Neural progenitor cell (in vitro differentiated cells): ENCODE results near the gene HSPA1B. TPM values are rescaled to one million over a fixed set of nuclear protein-coding genes. Genes with fewer than 3 reads are reported as not detected.
"Not testable (repeated sequence)": the region's sequence is repeated elsewhere in the genome, so short reads cannot be mapped to it uniquely, and the experiment has no call there.

ENCODE experiments used
- DNase-seq: peaks from one replicate; pipeline ENCODE4 v3.0.0-alpha.2; 2016; ENCODE audit warnings: low spot score
- H2AFZ ChIP-seq: fragments of 200-600 bp; sonication (generic); replicated peaks from 2 replicates; pipeline ENCODE4 v1.6.1; 2016; ENCODE audit warnings: antibody characterized with exemption
- H3F3A ChIP-seq: fragments of 200-600 bp; sonication (generic); 2 replicates; pipeline ENCODE4 v1.6.1; 2016; ENCODE audit warnings: antibody characterized with exemption, low read depth
- H3K27ac ChIP-seq: fragments of 200-600 bp; sonication (generic); 2 replicates; pipeline ENCODE4 v1.5.1; 2016; ENCODE audit warnings: mild to moderate bottlenecking
- H3K27me3 ChIP-seq: fragments of 200-600 bp; sonication (generic); 2 replicates; pipeline ENCODE4 v1.6.1; 2016; ENCODE audit warnings: mild to moderate bottlenecking, moderate library complexity
- H3K36me3 ChIP-seq: fragments of 200-600 bp; sonication (generic); 2 replicates; pipeline ENCODE4 v1.5.1; 2016
- H3K4me1 ChIP-seq: fragments of 200-600 bp; sonication (generic); 2 replicates; pipeline ENCODE4 v1.6.1; 2016; ENCODE audit warnings: mixed run types
- H3K4me2 ChIP-seq: fragments of 200-600 bp; sonication (generic); 2 replicates; pipeline ENCODE4 v1.6.1; 2016
- H3K4me3 ChIP-seq: fragments of 200-600 bp; sonication (generic); 2 replicates; pipeline ENCODE4 v1.5.1; 2016
- H3K79me2 ChIP-seq: fragments of 200-600 bp; sonication (generic); 2 replicates; pipeline ENCODE4 v1.6.1; 2016; ENCODE audit warnings: low read depth
- H3K9ac ChIP-seq: fragments of 200-600 bp; sonication (generic); 2 replicates; pipeline ENCODE4 v1.6.1; 2016
- H3K9me3 ChIP-seq: fragments of 200-600 bp; sonication (generic); 2 replicates; pipeline ENCODE4 v1.5.1; 2016; ENCODE audit warnings: low read depth
- H4K20me1 ChIP-seq: fragments of 200-600 bp; sonication (generic); 2 replicates; pipeline ENCODE4 v1.6.1; 2016; ENCODE audit warnings: low read depth
- H3K27ac Mint-ChIP-seq: 3 replicates; pipeline ENCODE4 v1.8.0; 2021; ENCODE audit warnings: mixed read lengths
- H3K27me3 Mint-ChIP-seq: 2 replicates; pipeline ENCODE4 v1.8.0; 2022; ENCODE audit warnings: low read depth, mild to moderate bottlenecking, inconsistent platforms, moderate library complexity, mixed read lengths; ENCODE audit not compliant: insufficient read depth
- H3K36me3 Mint-ChIP-seq: 3 replicates; pipeline ENCODE4 v1.8.0; 2021; ENCODE audit warnings: mixed read lengths
- H3K4me1 Mint-ChIP-seq: 3 replicates; pipeline ENCODE4 v1.8.0; 2021; ENCODE audit warnings: mixed read lengths
- H3K4me3 Mint-ChIP-seq: 3 replicates; pipeline ENCODE4 v1.8.0; 2021; ENCODE audit warnings: mild to moderate bottlenecking, moderate library complexity, mixed read lengths
- H3K9me3 Mint-ChIP-seq: 3 replicates; pipeline ENCODE4 v1.8.0; 2020; ENCODE audit warnings: mixed read lengths
- EZH2 ChIP-seq: fragments of 200-600 bp; sonication (generic); IDR thresholded peaks from 2 replicates; pipeline ENCODE4 v1.6.1; 2017; ENCODE audit warnings: antibody characterized with exemption, mild to moderate bottlenecking, moderate library complexity
- EZH2phosphoT487 ChIP-seq: fragments of 200-600 bp; sonication (generic); IDR thresholded peaks from 2 replicates; pipeline ENCODE4 v1.6.1; 2017; ENCODE audit warnings: antibody characterized with exemption
- total RNA-seq: library from RNA; depleted of rRNA; stranded (reverse); fragments of >200 nt; gene quantifications from 2 replicates; pipeline ENCODE4 v1.2.3, GENCODE V29; 2015; ENCODE audit warnings: low replicate concordance
- TF ChIP-seq, protein P1 (sequence below): fragments of 200-600 bp; sonication (generic); IDR thresholded peaks from 2 replicates; pipeline ENCODE4 v1.5.1; 2017; ENCODE audit warnings: antibody characterized with exemption, mild to moderate bottlenecking

HSPA1B gene
- total RNA-seq, 1 donor from 2014 or later, result 35.3 TPM

DNA sequence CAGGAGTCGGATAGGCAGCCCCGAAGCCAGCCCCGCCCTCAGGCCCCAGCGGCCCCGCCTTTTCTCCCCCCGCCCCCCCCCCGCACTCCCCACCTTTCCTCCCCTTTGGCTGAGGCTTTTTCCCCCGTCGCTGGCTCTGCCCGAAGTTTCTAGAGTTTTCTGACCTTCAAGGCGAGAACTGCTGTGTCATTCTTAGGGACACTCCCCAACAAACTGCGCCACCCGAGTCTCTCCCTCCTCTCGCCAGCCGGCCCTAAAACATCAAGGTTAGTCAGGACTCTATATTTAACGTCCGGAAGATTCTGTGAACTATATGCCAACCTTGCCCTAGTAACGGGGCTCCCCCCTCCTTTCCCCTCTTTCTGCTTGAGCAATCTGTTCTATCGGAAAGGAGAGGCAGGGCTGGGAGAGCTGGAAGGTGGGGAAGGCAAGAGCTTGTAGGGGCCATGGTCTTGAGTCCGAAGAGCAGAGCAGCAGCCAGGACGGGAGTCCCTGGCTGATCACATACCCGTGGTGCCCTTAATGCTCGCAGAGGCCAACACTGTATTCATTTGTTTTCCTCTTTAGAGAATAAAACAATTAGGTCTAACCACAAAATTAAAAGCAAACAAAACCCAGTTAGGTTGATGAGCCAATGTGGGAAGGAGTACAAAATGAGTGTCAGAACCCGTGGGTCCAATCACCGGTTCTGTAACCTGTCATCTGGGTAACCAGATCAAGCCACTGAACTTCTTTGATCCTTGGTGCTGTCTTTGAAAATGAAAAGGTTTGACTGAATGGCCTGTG, 5.3 kb upstream of the HSPA1B start:
- H3K4me3 Mint-ChIP-seq, result peak overlapping the region; percentile 89
- H3K36me3 Mint-ChIP-seq, result peaks cover 4% of the 10 kb centered on the region
- Histone ChIP-seq H3K4me2 (peak overlapping the region; percentile 78), H3K4me1 (peaks cover 15% of the 10 kb centered on the region), H3F3A (peaks cover 72% of the 10 kb centered on the region), H2AFZ (peak overlapping the region; percentile 93), H3K9ac (no peak overlapping the region), H3K79me2 (peaks cover 11% of the 10 kb centered on the region), H4K20me1 (no peaks in the 10 kb centered on the region), H3K9me3 (no peaks in the 10 kb centered on the region), H3K27ac (no peak overlapping the region), H3K27me3 (no peaks in the 10 kb centered on the region), H3K4me3 (peak overlapping the region; percentile 64), H3K36me3 (no peaks in the 10 kb centered on the region)
- DNase-seq, result peak; percentile 67
- H3K9me3 Mint-ChIP-seq, result peaks cover 12% of the 10 kb centered on the region
- H3K4me1 Mint-ChIP-seq, result peaks cover 46% of the 10 kb centered on the region
- TF ChIP-seq, protein P1, sequence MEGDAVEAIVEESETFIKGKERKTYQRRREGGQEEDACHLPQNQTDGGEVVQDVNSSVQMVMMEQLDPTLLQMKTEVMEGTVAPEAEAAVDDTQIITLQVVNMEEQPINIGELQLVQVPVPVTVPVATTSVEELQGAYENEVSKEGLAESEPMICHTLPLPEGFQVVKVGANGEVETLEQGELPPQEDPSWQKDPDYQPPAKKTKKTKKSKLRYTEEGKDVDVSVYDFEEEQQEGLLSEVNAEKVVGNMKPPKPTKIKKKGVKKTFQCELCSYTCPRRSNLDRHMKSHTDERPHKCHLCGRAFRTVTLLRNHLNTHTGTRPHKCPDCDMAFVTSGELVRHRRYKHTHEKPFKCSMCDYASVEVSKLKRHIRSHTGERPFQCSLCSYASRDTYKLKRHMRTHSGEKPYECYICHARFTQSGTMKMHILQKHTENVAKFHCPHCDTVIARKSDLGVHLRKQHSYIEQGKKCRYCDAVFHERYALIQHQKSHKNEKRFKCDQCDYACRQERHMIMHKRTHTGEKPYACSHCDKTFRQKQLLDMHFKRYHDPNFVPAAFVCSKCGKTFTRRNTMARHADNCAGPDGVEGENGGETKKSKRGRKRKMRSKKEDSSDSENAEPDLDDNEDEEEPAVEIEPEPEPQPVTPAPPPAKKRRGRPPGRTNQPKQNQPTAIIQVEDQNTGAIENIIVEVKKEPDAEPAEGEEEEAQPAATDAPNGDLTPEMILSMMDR, result no peak
- TF ChIP-seq EZH2 (no peak), EZH2phosphoT487 (no peak)
- H3K27me3 Mint-ChIP-seq, result peaks cover 2% of the 10 kb centered on the region
- H3K27ac Mint-ChIP-seq, result peak overlapping the region; percentile 96

DNA sequence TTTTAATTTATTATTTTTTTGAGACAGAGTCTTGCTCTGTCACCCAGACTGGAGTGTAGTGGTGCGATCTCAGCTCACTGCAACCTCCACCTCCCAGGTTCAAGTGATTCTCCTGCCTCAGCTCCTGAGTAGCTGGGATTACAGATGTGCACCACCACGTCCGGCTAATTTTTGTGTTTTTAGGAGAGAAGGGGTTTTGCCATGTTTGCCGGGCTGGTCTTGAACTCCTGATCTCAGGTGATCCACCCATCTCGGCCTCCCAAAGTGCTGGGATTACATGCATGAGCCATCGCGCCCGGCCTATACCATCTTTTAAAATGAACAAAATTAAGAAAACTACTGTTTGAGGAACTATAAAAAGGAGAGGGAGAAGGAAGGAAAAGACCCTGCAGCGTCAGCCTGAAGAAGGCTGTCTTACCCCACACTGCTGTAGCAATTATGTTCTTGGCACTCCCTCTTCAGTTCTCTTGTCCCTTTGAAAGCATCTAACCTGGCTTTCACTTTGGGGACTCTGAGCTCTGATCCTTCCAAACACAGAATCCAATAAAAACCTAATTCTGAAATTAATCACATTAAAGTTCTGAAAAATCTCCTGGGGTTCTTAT, 3.8 kb upstream of the HSPA1B start:
- not testable (repeated sequence) for H2AFZ ChIP-seq, H4K20me1 ChIP-seq, H3K27ac ChIP-seq, H3K27me3 Mint-ChIP-seq, H3K36me3 Mint-ChIP-seq, DNase-seq, H3K36me3 ChIP-seq, H3K9me3 ChIP-seq, H3K4me2 ChIP-seq, H3K4me1 ChIP-seq, H3K27me3 ChIP-seq, H3K9ac ChIP-seq, H3K79me2 ChIP-seq, H3K9me3 Mint-ChIP-seq, H3K4me3 ChIP-seq
- H3K4me1 Mint-ChIP-seq, result peaks cover 43% of the 10 kb centered on the region
- H3K4me3 Mint-ChIP-seq, result peak overlapping the region; percentile 63
- H3K27ac Mint-ChIP-seq, result peak overlapping the region; percentile 78
- H3F3A ChIP-seq, result peaks cover 62% of the 10 kb centered on the region

DNA sequence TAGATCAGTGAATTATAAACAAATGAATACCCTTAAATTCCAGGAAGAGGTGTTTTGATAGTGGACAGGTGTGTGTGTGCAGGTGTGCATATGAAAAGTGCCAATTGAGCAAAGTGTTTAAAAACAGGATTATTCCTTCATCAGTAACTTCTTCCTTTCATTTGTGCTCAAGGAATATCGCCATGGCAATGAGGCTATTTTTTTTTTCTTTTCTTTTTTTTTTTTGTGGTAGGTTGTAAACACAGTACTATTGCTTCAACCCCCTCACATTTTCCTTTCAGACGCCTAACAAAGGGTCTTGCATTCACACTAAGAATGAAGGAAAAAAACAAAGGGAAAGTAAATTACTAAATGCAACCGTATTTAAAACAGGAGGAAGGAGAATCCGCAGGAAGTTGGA, 2.0 kb upstream of the HSPA1B start:
- peaks cover 8% of the 10 kb centered on the region for H3K4me1 ChIP-seq
- Mint-ChIP-seq H3K36me3 (no peaks in the 10 kb centered on the region), H3K4me3 (peak overlapping the region; percentile 89), H3K27ac (no peak overlapping the region), H3K9me3 (no peaks in the 10 kb centered on the region), H3K4me1 (peaks cover 49% of the 10 kb centered on the region), H3K27me3 (peaks cover 2% of the 10 kb centered on the region)
- H3K9me3 ChIP-seq, result no peaks in the 10 kb centered on the region
- no peaks in the 10 kb centered on the region for H4K20me1 ChIP-seq
- TF ChIP-seq EZH2phosphoT487 (no peak), EZH2 (no peak)
- no peak overlapping the region for H3K4me3 ChIP-seq
- no peak for DNase-seq
- no peak overlapping the region for H2AFZ ChIP-seq
- H3K27ac ChIP-seq, result no peak overlapping the region
- H3F3A ChIP-seq, result peaks cover 49% of the 10 kb centered on the region
- peaks cover 4% of the 10 kb centered on the region for H3K27me3 ChIP-seq
- no peaks in the 10 kb centered on the region for H3K36me3 ChIP-seq
- H3K4me2 ChIP-seq, result no peak overlapping the region
- peaks cover 11% of the 10 kb centered on the region for H3K79me2 ChIP-seq
- no peak overlapping the region for H3K9ac ChIP-seq

DNA sequence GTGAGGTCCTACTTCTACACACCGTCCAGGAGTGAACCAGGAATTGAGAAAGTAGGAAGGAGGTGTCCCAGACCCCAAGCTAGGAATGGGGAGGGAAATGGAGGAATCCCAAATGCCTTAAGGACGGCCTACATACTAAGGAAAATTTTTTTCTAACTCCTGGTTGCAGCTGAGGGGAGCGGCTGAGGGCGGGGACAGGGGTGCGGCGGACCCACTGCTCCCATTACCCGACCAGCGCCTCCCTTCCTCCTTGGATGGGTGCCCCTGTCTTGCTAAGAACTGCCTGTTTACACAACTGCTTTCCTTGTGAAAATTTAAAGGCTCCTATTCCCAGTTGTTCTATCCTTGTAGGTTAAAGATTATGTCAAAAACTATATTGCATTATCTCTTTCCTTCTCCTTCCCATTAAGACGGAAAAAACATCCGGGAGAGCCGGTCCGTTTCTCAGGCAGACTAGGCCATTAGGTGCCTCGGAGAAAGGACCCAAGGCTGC, 699 bp upstream of the HSPA1B start:
- Histone ChIP-seq H3K9me3 (no peaks in the 10 kb centered on the region), H3K79me2 (peaks cover 24% of the 10 kb centered on the region), H3F3A (peaks cover 43% of the 10 kb centered on the region), H3K9ac (no peak overlapping the region), H3K4me1 (peaks cover 8% of the 10 kb centered on the region), H2AFZ (peak overlapping the region; percentile 48), H4K20me1 (no peaks in the 10 kb centered on the region), H3K4me3 (peak overlapping the region; percentile 47), H3K27me3 (peaks cover 4% of the 10 kb centered on the region), H3K27ac (peak overlapping the region; percentile 73), H3K4me2 (peak overlapping the region; percentile 79), H3K36me3 (no peaks in the 10 kb centered on the region)
- Mint-ChIP-seq H3K4me3 (peak overlapping the region; percentile 89), H3K36me3 (no peaks in the 10 kb centered on the region), H3K9me3 (no peaks in the 10 kb centered on the region), H3K27ac (peak overlapping the region; percentile 99), H3K27me3 (peaks cover 2% of the 10 kb centered on the region), H3K4me1 (peaks cover 50% of the 10 kb centered on the region)
- peak; percentile 57 for DNase-seq
- TF ChIP-seq EZH2, result no peak
